MCF 10A (cell line): ENCODE data around the gene CD248. TPM values are rescaled to one million over a fixed set of nuclear protein-coding genes. Genes with fewer than 3 reads are reported as not detected.

Experiments used
- BruUV-seq: library from RNA; stranded (reverse); fragments of 400-500 nt; replicated peaks from 2 replicates; lab custom pipeline; 2021; lab: Mats Ljungman, UMichigan
- CTCF ChIA-PET: fragments of 300-600 bp; sonication (Branson Sonifier 250); formaldehyde crosslinking; extraction: SDS; loops from one replicate; lab custom pipeline; 2021; ENCODE audit warnings: antibody characterized with exemption, inconsistent platforms; lab: Yijun Ruan, JAX
- POLR2A ChIA-PET: fragments of 300-600, 350-650 bp; sonication (Branson Sonifier 250); formaldehyde crosslinking; extraction: SDS; loops from one replicate; lab custom pipeline; 2020; ENCODE audit warnings: antibody characterized with exemption, inconsistent platforms; lab: Yijun Ruan, JAX
- DNase-seq: peaks from one replicate; pipeline ENCODE4 v3.0.0-alpha.2; 2018; ENCODE audit not compliant: unreplicated experiment
- H3K27ac Mint-ChIP-seq: one replicate; pipeline ENCODE4 v1.8.0; 2022; ENCODE audit warnings: mild to moderate bottlenecking, low read depth, mixed read lengths; ENCODE audit not compliant: unreplicated experiment
- H3K27me3 Mint-ChIP-seq: one replicate; pipeline ENCODE4 v1.8.0; 2022; ENCODE audit warnings: mixed read lengths; ENCODE audit not compliant: insufficient read depth, unreplicated experiment
- H3K36me3 Mint-ChIP-seq: one replicate; pipeline ENCODE4 v1.8.0; 2022; ENCODE audit warnings: mild to moderate bottlenecking, moderate library complexity, mixed read lengths; ENCODE audit not compliant: insufficient read depth, unreplicated experiment
- H3K4me1 Mint-ChIP-seq: one replicate; pipeline ENCODE4 v1.8.0; 2022; ENCODE audit warnings: mixed read lengths; ENCODE audit not compliant: insufficient read depth, unreplicated experiment
- H3K4me3 Mint-ChIP-seq: one replicate; pipeline ENCODE4 v1.8.0; 2022; ENCODE audit warnings: mild to moderate bottlenecking, moderate library complexity, mixed read lengths; ENCODE audit not compliant: unreplicated experiment
- H3K9me3 Mint-ChIP-seq: one replicate; pipeline ENCODE4 v1.8.0; 2022; ENCODE audit warnings: mixed read lengths; ENCODE audit not compliant: unreplicated experiment
- CTCF ChIP-seq: fragments of 200-600 bp; IDR thresholded peaks from one replicate; pipeline ENCODE4 v1.8.0; 2022; ENCODE audit warnings: antibody characterized with exemption, mild to moderate bottlenecking; ENCODE audit not compliant: unreplicated experiment
- intact Hi-C: fragments of 100-400 bp; cut with micrococcal nuclease; formaldehyde crosslinking; loops from 2 replicates; pipeline ENCODE4 v1.14.1; 2022
- total RNA-seq: library from RNA; stranded (reverse); gene quantifications from 2 replicates; pipeline ENCODE4 v1.2.3, GENCODE V29; 2022

The CD248 gene
- total RNA-seq, 1 experiment from 2014 or later, result not detected

DNA sequence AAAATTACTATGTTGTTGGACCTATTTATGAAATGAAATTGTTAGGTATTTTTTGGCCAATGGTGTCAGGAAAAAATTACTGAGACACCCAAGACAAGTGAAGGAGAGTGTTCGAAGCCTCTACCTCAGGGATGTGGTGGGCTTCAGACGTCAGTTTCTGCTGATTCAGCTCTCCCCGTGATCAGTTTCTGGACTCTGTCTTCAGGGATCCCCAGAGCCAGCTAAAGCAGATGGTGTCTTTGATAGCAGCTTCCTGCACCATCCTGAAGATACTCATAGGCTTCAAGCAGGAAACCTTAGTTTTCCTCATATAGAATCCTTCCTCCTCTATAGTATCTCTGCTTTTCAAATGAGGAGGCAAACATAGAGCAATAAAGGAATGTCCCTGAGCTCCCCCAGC lies 7.4 kb downstream of the CD248 start:
- no TSS peak for BruUV-seq
- TF ChIP-seq CTCF, result no peak
- H3K36me3 Mint-ChIP-seq, result no peaks in the 10 kb centered on the region
- H3K27me3 Mint-ChIP-seq, result no peaks in the 10 kb centered on the region
- H3K27ac Mint-ChIP-seq, result no peak overlapping the region
- DNase-seq, result no peak
- H3K4me3 Mint-ChIP-seq, result no peak overlapping the region
- no peaks in the 10 kb centered on the region for H3K9me3 Mint-ChIP-seq
- intact Hi-C loops, result no loop called here
- POLR2A ChIA-PET, result interaction anchor here (1.1 to 1.2 kb wide), 2 partner anchors 15 to 27 kb away, joined by 3 read pairs; no protein-coding TSS in a partner anchor
- peaks cover 6% of the 10 kb centered on the region for H3K4me1 Mint-ChIP-seq
- CTCF ChIA-PET, result interaction anchor here (0.7 to 5.5 kb wide), 6 partner anchors 10 to 101 kb away, joined by 3 to 48 read pairs (median 4); partner anchors contain the start of gene RIN1

DNA sequence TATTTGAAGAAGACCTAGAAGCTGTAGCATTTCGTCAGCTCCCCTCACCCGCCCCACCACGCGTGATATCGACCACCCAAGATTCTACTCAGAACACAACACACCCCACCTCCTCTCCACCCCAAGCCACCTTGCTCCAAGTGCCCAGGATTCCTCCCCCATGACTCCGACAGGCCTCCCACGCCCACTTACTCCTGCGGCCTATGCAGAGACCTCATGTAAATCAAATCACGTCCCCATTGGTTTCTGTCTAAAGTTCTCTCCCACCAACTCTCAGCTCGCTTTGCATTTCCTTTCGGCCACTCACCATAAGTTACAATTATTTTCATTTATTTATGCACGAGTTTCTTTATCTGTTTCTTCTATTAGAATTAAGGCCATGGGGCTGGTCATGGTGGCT lies 14.2 kb downstream of the CD248 start:
- Mint-ChIP-seq H3K9me3 (no peaks in the 10 kb centered on the region), H3K27me3 (no peaks in the 10 kb centered on the region), H3K36me3 (no peaks in the 10 kb centered on the region), H3K4me3 (no peak overlapping the region), H3K27ac (no peak overlapping the region), H3K4me1 (no peaks in the 10 kb centered on the region)
- BruUV-seq, result no TSS peak
- no peak for TF ChIP-seq CTCF
- DNase-seq, result no peak
- intact Hi-C loops, result no loop called here
- ChIA-PET CTCF (interaction anchor here (0.7 to 1.4 kb wide), 4 partner anchors 9 to 314 kb away, joined by 3 to 6 read pairs (median 3); no protein-coding TSS in a partner anchor), POLR2A (no interaction called here)

GRCh38 chr11:66299186-66299585 lies 17.7 kb downstream of the CD248 start:
- H3K36me3 Mint-ChIP-seq, result no peaks in the 10 kb centered on the region
- no peaks in the 10 kb centered on the region for H3K27me3 Mint-ChIP-seq
- no peaks in the 10 kb centered on the region for H3K9me3 Mint-ChIP-seq
- BruUV-seq, result no TSS peak
- ChIA-PET CTCF (interaction anchor here (0.9 kb wide), 1 partner anchor 8 kb away, joined by 3 read pairs; no protein-coding TSS in a partner anchor), POLR2A (interaction anchor here (0.6 to 1.2 kb wide), 2 partner anchors 24 to 122 kb away, joined by 3 to 5 read pairs; no protein-coding TSS in a partner anchor)
- no peak overlapping the region for H3K4me3 Mint-ChIP-seq
- intact Hi-C loops, result no loop called here
- no peak for DNase-seq
- H3K27ac Mint-ChIP-seq, result no peak overlapping the region
- H3K4me1 Mint-ChIP-seq, result no peaks in the 10 kb centered on the region
- TF ChIP-seq CTCF, result no peak

GRCh38 chr11:66297610-66298009 lies 19.2 kb downstream of the CD248 start:
- H3K27ac Mint-ChIP-seq, result no peak overlapping the region
- H3K27me3 Mint-ChIP-seq, result peaks cover 7% of the 10 kb centered on the region
- no peak for DNase-seq
- TF ChIP-seq CTCF, result no peak
- BruUV-seq, result no TSS peak
- no peaks in the 10 kb centered on the region for H3K9me3 Mint-ChIP-seq
- H3K36me3 Mint-ChIP-seq, result no peaks in the 10 kb centered on the region
- H3K4me3 Mint-ChIP-seq, result no peak overlapping the region
- peaks cover 4% of the 10 kb centered on the region for H3K4me1 Mint-ChIP-seq
- POLR2A ChIA-PET, result interaction anchor here (0.8 kb wide), 1 partner anchor 9 kb away, joined by 4 read pairs; the partner anchor contains the start of gene YIF1A
- intact Hi-C loops, result no loop called here
- CTCF ChIA-PET, result interaction anchor here (1.3 kb wide), 1 partner anchor 89 kb away, joined by 4 read pairs; no protein-coding TSS in a partner anchor
